ENCODE measurements around the gene PLB1.

PLB1 gene

DNA sequence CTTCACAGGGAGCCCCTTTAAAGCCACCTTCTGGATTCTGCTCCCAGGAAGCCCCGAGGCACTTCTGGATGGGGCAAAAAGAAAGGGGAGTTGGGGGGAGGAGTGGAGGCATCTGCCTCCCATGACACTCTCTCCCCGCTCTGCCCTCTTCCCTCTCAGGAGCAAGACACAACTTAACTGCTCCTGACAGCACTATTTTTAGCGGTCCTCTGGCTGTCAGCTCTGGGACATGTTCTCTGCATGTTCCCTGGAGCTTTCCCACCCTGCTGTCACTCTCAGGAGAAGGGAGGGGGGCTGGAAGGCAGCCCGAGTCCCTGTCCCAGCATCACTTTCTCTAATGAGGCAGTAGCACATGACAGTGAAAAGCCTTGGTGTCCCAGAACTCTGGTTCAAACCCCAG is 32.3 kb downstream of the PLB1 start:
- Histone ChIP-seq H3K4me3 (replicated peaks; ENCODE audit: insufficient read depth, low read length) (no peak overlapping the region), H3K27me3 (ENCODE audit: insufficient read depth, poor library complexity, severe bottlenecking) (no peaks in the 10 kb centered on the region), H3K27ac (replicated peaks) (no peak overlapping the region)
- TF ChIP-seq POLR2AphosphoS5 (IDR thresholded peaks at IDR 0.05; ENCODE audit: low read depth) (no peak), GABPA (IDR thresholded peaks at IDR 0.05; ENCODE audit: low read depth) (no peak), SPI1 (IDR thresholded peaks at IDR 0.05; ENCODE audit: borderline replicate concordance, low read depth) (no peak), REST (IDR thresholded peaks at IDR 0.05; ENCODE audit: insufficient replicate concordance, low read depth) (no peak)
- TF ChIP-seq, protein P1, sequence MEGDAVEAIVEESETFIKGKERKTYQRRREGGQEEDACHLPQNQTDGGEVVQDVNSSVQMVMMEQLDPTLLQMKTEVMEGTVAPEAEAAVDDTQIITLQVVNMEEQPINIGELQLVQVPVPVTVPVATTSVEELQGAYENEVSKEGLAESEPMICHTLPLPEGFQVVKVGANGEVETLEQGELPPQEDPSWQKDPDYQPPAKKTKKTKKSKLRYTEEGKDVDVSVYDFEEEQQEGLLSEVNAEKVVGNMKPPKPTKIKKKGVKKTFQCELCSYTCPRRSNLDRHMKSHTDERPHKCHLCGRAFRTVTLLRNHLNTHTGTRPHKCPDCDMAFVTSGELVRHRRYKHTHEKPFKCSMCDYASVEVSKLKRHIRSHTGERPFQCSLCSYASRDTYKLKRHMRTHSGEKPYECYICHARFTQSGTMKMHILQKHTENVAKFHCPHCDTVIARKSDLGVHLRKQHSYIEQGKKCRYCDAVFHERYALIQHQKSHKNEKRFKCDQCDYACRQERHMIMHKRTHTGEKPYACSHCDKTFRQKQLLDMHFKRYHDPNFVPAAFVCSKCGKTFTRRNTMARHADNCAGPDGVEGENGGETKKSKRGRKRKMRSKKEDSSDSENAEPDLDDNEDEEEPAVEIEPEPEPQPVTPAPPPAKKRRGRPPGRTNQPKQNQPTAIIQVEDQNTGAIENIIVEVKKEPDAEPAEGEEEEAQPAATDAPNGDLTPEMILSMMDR (IDR thresholded peaks at IDR 0.05; ENCODE audit: insufficient read depth, low read length): no peak
- no peak for DNase-seq (ENCODE audit: low read depth in 1 of 2, low spot score in 1 of 2)

DNA sequence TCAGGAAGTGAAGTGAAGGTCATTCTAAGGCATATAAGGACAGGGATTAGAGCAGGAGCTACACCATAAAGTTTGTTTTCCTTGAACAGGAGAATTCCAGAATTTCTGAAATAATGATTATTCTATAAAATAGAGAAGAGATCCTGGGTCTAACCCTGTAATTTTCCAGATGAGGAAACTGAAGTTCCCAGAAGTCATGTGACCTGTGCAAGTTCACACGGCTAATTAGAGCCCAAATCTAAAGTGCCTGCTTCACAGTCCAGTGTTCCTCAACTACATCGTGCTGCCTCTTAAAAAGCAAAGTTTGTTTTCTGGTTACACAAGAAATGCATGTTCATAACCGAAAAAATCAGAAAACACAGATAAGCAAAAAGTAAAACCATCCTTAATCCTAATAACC is 34.9 kb downstream of the PLB1 start:
- TF ChIP-seq, protein P1 (IDR thresholded peaks at IDR 0.05; ENCODE audit: insufficient read depth, low read length): no peak
- TF ChIP-seq REST (IDR thresholded peaks at IDR 0.05; ENCODE audit: insufficient replicate concordance, low read depth) (no peak), POLR2AphosphoS5 (IDR thresholded peaks at IDR 0.05; ENCODE audit: low read depth) (no peak), GABPA (IDR thresholded peaks at IDR 0.05; ENCODE audit: low read depth) (no peak), SPI1 (IDR thresholded peaks at IDR 0.05; ENCODE audit: borderline replicate concordance, low read depth) (no peak)
- DNase-seq (ENCODE audit: low read depth in 1 of 2, low spot score in 1 of 2): no peak
- H3K27me3 ChIP-seq (ENCODE audit: insufficient read depth, poor library complexity, severe bottlenecking): no peaks in the 10 kb centered on the region

GRCh38 chr2:28532399-28532798 is 36.5 kb downstream of the PLB1 start:
- no peak for TF ChIP-seq POLR2AphosphoS5 (IDR thresholded peaks at IDR 0.05; ENCODE audit: low read depth)
- TF ChIP-seq, protein P1 (IDR thresholded peaks at IDR 0.05; ENCODE audit: insufficient read depth, low read length): no peak
- no peak for TF ChIP-seq SPI1 (IDR thresholded peaks at IDR 0.05; ENCODE audit: borderline replicate concordance, low read depth)
- no peak for TF ChIP-seq REST (IDR thresholded peaks at IDR 0.05; ENCODE audit: insufficient replicate concordance, low read depth)
- no peak for TF ChIP-seq GABPA (IDR thresholded peaks at IDR 0.05; ENCODE audit: low read depth)
- H3K27me3 ChIP-seq (ENCODE audit: insufficient read depth, poor library complexity, severe bottlenecking): no peaks in the 10 kb centered on the region
- no peak for DNase-seq (ENCODE audit: low read depth in 1 of 2, low spot score in 1 of 2)
- H3K27ac ChIP-seq (replicated peaks): no peak overlapping the region
- H3K4me3 ChIP-seq (replicated peaks; ENCODE audit: insufficient read depth, low read length): no peak overlapping the region

More for the DNA sequence above, 34.9 kb downstream of the PLB1 start:
- Histone ChIP-seq H3K4me3 (replicated peaks; ENCODE audit: insufficient read depth, low read length) (no peak overlapping the region), H3K27ac (replicated peaks) (no peak overlapping the region)
